Adrenal gland (tissue), 5 donors: Measurements from ENCODE around the gene ADPRHL1.
A peak's percentile ranks its signal among the peaks of the same experiment; 100 is the strongest.

ENCODE experiments used
- POLR2A ChIP-seq, 2 donors: fragments of 450-650 bp; IDR thresholded peaks; one replicate each; pipeline ENCODE4 v1.6.1; 2017; ENCODE audit warnings: antibody characterized with exemption in 2 of 2, mild to moderate bottlenecking in 2 of 2, moderate library complexity in 1 of 2
- TF ChIP-seq, protein P1 (sequence below), 6 experiments: fragments of 450-650 bp in 4 of 6; fragments of 200-600 bp in 2 of 6; sonication (generic) in 1 of 6; IDR thresholded peaks; 1 replicate in 5 of 6; 2 replicates in 1 of 6; pipeline versions ENCODE4 v1.5.1 to v1.8.0; 2016 to 2021; ENCODE audit warnings: antibody characterized with exemption in 6 of 6, mild to moderate bottlenecking in 2 of 6, moderate library complexity in 1 of 6
- donor health status: DM: no; HTN: no; CAD: no.

DNA sequence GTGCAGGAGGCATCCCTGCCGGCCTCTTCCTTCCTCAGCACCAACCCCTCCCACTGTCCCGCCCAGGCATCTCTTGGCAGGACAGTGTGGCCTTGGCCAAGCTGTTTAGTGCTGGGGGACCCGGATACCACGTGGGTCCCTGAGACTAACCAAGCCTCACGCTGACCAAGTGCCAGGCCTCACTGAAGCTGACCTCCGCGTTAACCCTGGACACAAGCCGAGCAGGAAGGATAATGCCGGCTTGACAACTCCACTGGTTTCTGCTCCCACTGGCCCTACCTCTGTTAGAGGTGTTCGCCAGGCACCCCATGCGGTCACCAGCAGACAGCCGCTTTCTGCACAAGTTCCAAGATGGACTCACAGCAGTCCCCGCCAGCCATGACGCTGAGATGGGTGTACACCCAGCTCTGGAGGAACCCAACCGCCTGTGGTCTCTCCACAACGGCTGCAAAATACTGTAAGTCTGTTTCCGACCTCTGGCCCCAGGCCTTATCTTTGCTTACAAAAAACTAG lies 101.7 kb downstream of the ADPRHL1 start:
- peak in 1 of 2 donors; percentile 43 for TF ChIP-seq POLR2A (IDR thresholded peaks at IDR 0.05)
- TF ChIP-seq, protein P1, sequence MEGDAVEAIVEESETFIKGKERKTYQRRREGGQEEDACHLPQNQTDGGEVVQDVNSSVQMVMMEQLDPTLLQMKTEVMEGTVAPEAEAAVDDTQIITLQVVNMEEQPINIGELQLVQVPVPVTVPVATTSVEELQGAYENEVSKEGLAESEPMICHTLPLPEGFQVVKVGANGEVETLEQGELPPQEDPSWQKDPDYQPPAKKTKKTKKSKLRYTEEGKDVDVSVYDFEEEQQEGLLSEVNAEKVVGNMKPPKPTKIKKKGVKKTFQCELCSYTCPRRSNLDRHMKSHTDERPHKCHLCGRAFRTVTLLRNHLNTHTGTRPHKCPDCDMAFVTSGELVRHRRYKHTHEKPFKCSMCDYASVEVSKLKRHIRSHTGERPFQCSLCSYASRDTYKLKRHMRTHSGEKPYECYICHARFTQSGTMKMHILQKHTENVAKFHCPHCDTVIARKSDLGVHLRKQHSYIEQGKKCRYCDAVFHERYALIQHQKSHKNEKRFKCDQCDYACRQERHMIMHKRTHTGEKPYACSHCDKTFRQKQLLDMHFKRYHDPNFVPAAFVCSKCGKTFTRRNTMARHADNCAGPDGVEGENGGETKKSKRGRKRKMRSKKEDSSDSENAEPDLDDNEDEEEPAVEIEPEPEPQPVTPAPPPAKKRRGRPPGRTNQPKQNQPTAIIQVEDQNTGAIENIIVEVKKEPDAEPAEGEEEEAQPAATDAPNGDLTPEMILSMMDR (IDR thresholded peaks at IDR 0.05) = no peak
